ENCODE data around the gene CRYBG2.
A peak's percentile ranks its signal among the peaks of the same experiment; 100 is the strongest.

Gene CRYBG2

DNA sequence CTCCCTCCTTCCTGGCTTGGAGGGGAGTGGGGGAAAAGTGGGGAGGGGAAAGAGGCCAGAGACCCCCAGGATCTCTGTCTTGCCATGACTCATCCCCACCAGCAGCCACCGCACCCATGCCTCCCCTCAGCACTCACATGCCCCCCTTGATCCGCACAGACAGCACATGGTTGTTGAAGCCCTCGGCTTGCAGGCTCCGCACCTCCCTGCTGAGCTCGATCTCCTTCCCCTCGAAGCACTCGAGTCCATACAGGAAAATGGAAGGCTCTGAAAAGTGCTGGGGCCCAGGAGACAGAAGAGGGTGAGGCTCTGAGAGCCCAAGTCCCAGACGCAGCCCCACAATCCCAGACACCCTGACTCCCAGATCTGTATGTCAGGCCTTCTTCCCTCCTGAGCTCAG lies 25.3 kb downstream of the CRYBG2 start:
- TF ChIP-seq, protein P1, sequence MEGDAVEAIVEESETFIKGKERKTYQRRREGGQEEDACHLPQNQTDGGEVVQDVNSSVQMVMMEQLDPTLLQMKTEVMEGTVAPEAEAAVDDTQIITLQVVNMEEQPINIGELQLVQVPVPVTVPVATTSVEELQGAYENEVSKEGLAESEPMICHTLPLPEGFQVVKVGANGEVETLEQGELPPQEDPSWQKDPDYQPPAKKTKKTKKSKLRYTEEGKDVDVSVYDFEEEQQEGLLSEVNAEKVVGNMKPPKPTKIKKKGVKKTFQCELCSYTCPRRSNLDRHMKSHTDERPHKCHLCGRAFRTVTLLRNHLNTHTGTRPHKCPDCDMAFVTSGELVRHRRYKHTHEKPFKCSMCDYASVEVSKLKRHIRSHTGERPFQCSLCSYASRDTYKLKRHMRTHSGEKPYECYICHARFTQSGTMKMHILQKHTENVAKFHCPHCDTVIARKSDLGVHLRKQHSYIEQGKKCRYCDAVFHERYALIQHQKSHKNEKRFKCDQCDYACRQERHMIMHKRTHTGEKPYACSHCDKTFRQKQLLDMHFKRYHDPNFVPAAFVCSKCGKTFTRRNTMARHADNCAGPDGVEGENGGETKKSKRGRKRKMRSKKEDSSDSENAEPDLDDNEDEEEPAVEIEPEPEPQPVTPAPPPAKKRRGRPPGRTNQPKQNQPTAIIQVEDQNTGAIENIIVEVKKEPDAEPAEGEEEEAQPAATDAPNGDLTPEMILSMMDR (IDR thresholded peaks at IDR 0.05; ENCODE audit: low read depth, low read length, missing control alignments) = no peak

DNA sequence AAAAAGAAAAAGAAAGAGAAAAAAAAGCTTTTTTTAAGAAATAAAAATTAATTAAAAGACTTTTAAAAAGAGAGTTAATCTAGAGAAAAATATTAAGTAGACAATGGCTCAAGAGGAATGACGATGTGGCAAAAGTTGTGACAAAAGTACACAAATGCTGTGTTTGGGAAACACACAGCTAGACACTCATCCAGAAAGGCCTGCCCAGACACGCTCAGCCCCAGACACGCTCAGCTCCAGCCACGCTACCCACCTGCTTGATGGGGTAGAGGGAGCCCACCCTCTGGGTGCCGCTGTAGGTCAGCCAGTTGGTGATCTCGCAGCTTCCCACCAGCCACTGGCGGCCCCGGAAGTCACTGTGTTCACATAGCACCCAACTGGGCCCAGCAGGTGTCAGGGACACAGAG lies 26.0 kb downstream of the CRYBG2 start:
- TF ChIP-seq, protein P1 (IDR thresholded peaks at IDR 0.05; ENCODE audit: low read depth, low read length, missing control alignments) = no peak
- no peak for DNase-seq (ENCODE audit: low read depth)
- H3K4me3 ChIP-seq (ENCODE audit: low read depth, low read length) = no peak overlapping the region

More for the DNA sequence above, 25.3 kb downstream of the CRYBG2 start:
- DNase-seq (ENCODE audit: low read depth) = no peak
- no peak overlapping the region for H3K4me3 ChIP-seq (ENCODE audit: low read depth, low read length)

DNA sequence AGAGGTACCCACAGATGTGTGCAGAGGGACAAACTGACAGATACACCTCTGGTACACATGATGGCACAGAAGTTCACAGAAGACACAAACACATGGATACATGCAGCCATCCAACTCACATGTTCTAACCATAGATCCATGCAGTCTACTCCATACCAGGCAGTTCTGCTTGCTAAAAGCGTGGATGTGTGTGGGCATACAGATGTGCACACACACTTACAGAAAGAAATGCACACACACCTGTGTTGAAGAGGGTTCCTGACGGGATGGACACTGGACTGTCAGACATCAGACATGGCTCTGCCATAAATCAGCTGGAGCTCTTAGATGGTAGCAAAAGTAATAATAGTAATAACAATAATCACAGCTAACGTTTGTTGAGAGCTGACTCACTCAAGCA lies 29.4 kb downstream of the CRYBG2 start:
- DNase-seq (ENCODE audit: low read depth) = no peak
- H3K4me3 ChIP-seq (ENCODE audit: low read depth, low read length) = no peak overlapping the region
- TF ChIP-seq, protein P1 (IDR thresholded peaks at IDR 0.05; ENCODE audit: low read depth, low read length, missing control alignments) = no peak

DNA sequence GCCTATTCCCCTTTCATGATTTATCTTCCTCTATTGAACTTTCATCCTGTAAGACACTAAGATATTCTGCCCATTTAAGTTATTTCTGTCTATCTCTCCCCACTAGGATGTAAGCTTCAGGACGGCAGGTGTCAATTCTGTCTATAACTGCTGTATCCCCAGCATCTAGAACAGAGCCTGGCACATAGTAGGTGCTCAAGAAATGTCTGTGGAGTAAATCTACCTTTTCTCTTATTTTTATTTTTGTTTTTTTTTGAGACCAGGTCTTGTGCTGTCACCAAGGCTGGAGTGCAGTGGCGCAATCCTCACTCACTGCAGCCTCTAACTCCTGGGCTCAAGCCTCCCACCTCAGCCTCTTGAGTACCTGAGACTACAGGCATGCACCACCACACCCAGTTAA lies 30.5 kb downstream of the CRYBG2 start:
- no peak for DNase-seq (ENCODE audit: low read depth)
- TF ChIP-seq, protein P1 (IDR thresholded peaks at IDR 0.05; ENCODE audit: low read depth, low read length, missing control alignments) = no peak
- H3K4me3 ChIP-seq (ENCODE audit: low read depth, low read length) = no peak overlapping the region

DNA sequence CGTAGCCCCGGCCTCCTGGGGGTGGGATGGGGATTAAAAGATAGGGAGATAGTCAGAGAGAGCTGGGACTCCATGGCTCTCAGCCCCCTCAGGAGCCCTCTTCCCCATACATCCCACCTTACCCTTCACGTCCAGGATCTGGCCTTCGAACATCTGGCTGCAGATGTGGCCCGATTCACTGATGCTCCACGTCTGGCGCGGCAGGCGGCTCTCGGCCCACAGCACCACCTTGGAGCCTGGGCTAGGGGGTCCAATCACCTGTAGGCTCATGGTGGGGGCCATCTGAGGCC lies 31.9 kb downstream of the CRYBG2 start:
- H3K4me3 ChIP-seq (ENCODE audit: low read depth, low read length) = no peak overlapping the region
- TF ChIP-seq, protein P1 (IDR thresholded peaks at IDR 0.05; ENCODE audit: low read depth, low read length, missing control alignments) = no peak
- DNase-seq (ENCODE audit: low read depth) = no peak

DNA sequence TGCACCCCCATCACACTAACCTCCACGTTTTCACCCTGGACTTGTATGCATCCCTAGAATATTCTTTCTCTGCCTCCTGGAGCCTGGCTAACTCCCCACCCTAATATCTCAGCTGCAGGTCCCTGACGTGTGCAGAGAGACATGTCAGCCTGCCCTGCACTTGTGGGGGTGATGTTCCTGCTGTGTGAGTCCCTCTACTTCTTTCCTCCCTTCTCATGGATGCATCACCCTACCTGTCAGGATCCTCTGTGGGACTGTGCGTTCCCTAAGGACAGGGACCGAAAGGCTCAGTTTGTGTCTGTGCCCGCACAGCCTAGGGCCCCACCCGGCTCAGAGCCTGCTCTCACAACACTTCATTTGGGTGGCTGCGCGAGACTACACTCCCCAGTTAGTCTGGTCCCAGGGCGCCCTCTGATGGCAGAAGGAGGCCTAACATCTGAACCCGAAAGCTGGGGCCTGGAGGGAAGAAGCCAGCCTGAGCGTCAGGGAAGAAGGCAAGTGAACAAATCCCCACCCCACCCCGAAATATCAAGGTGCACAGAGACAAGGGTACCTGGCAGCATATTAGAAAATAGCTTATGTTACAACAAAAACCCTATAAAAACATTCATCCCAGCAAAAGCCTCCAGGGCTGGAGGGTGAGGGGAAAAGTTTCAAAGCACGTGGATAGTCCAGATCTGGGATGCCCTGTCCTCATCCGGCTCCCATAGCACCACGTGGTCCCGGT lies 32.5 kb downstream of the CRYBG2 start:
- TF ChIP-seq, protein P1 (IDR thresholded peaks at IDR 0.05; ENCODE audit: low read depth, low read length, missing control alignments) = peak; percentile 89
- no peak overlapping the region; the same call in 1 of the 2 replicates for H3K4me3 ChIP-seq (ENCODE audit: low read depth, low read length)
- no peak for DNase-seq (ENCODE audit: low read depth)

DNA sequence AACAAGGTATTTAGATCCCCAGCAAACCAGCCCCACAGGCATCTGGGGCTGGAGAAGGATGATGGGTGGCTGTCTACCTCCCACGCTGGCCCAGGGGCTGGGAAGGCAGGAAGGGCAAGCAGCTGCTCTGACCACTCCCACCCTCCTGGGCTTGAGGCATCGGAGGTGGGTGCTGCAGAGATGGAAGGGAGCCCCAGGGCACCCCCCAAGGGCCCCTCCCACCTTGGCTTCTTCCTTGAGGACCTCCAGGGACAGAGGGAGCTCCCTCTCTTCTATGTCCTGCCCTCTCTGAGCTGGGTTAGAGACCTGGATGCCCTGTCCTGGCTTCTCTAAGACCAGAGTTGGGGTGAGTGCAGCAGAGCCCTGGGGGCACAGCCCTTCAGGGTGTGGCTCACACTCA lies 33.0 kb downstream of the CRYBG2 start:
- DNase-seq (ENCODE audit: low read depth) = no peak
- TF ChIP-seq, protein P1 (IDR thresholded peaks at IDR 0.05; ENCODE audit: low read depth, low read length, missing control alignments) = no peak

More for the DNA sequence above, 33.0 kb downstream of the CRYBG2 start:
- H3K4me3 ChIP-seq (ENCODE audit: low read depth, low read length) = no peak overlapping the region; the same call in 1 of the 2 replicates
